ENCODE results near the gene CNN1. TPM values are rescaled to one million over a fixed set of nuclear protein-coding genes. Genes with fewer than 3 reads are reported as not detected.

CNN1 gene
- total RNA-seq, 4 donors from 2014 or later: 21.2 to 88.2 (median 25.7) TPM

- no peaks in the 10 kb centered on the region for H3K9me3 ChIP-seq
- no peaks in the 10 kb centered on the region for H3K36me3 ChIP-seq
- peaks cover 0 to 19% (median 12%) of the 10 kb centered on the region in 4 donors for H3K4me1 ChIP-seq
- H3K27me3 ChIP-seq: no peaks in the 10 kb centered on the region
- no peak overlapping the region for H3K4me3 ChIP-seq
- no peak for TF ChIP-seq POLR2A (IDR thresholded peaks at IDR 0.05)
- TF ChIP-seq CTCF (IDR thresholded peaks at IDR 0.05): no peak
- peak overlapping the region in 1 of 4 donors; percentile 93 for H3K27ac ChIP-seq
- no peak for DNase-seq
Measured at GRCh38 chr19:11576227-11576626, 37.6 kb downstream of the CNN1 start.

- no peaks in the 10 kb centered on the region for H3K27me3 ChIP-seq
- H3K9me3 ChIP-seq: no peaks in the 10 kb centered on the region
- peaks cover 0 to 30% (median 15%) of the 10 kb centered on the region in 4 donors for H3K4me1 ChIP-seq
- TF ChIP-seq POLR2A (IDR thresholded peaks at IDR 0.05) (no peak), CTCF (IDR thresholded peaks at IDR 0.05) (no peak)
- peak within 1 kb of the TSS; percentile 67 to 93 (median 70) for H3K27ac ChIP-seq
- peak within 1 kb of the TSS; percentile 42 to 63 (median 60) for H3K4me3 ChIP-seq
- H3K36me3 ChIP-seq: no peaks in the 10 kb centered on the region
- DNase-seq: no peak
Measured at GRCh38 chr19:11577451-11578257, 39.0 kb downstream of the CNN1 start, which contains the start of gene ACP5. Gene ACP5 (minus strand): TSS chr19:11577645. CDS start chr19:11577317, 328 bp downstream.

- peak overlapping the region; percentile 67 to 93 (median 70) for H3K27ac ChIP-seq
- H3K9me3 ChIP-seq: no peaks in the 10 kb centered on the region
- peak in 2 of 3 donors; percentile 73 to 75 for DNase-seq
- peaks cover 0 to 32% (median 15%) of the 10 kb centered on the region in 4 donors for H3K4me1 ChIP-seq
- TF ChIP-seq CTCF (IDR thresholded peaks at IDR 0.05) (no peak), POLR2A (IDR thresholded peaks at IDR 0.05) (no peak)
- H3K4me3 ChIP-seq: peak overlapping the region; percentile 42 to 63 (median 60)
- no peaks in the 10 kb centered on the region for H3K36me3 ChIP-seq
- H3K27me3 ChIP-seq: no peaks in the 10 kb centered on the region
Measured at GRCh38 chr19:11578258-11579142, 39.8 kb downstream of the CNN1 start.

- Histone ChIP-seq H3K9me3 (no peaks in the 10 kb centered on the region), H3K4me1 (peaks cover 0 to 32% (median 15%) of the 10 kb centered on the region in 4 donors), H3K27ac (peak overlapping the region in 2 of 4 donors; percentile 70 to 93), H3K27me3 (no peaks in the 10 kb centered on the region), H3K36me3 (no peaks in the 10 kb centered on the region), H3K4me3 (no peak overlapping the region)
- no peak for TF ChIP-seq POLR2A (IDR thresholded peaks at IDR 0.05)
- TF ChIP-seq CTCF (IDR thresholded peaks at IDR 0.05): no peak
- DNase-seq: no peak
Measured at GRCh38 chr19:11580116-11580515, 41.5 kb downstream of the CNN1 start.

- Histone ChIP-seq H3K4me3 (no peak overlapping the region), H3K27me3 (no peaks in the 10 kb centered on the region), H3K4me1 (peaks cover 0 to 32% (median 15%) of the 10 kb centered on the region in 4 donors), H3K9me3 (no peaks in the 10 kb centered on the region), H3K36me3 (no peaks in the 10 kb centered on the region), H3K27ac (peak overlapping the region in 3 of 4 donors; percentile 52 to 93 (median 63))
- TF ChIP-seq CTCF (IDR thresholded peaks at IDR 0.05) (no peak), POLR2A (IDR thresholded peaks at IDR 0.05) (no peak)
- peak in 2 of 3 donors; percentile 85 to 86 for DNase-seq
Measured at GRCh38 chr19:11581740-11582139, 43.1 kb downstream of the CNN1 start.

Data from Peyer's patch (tissue), 4 donors.